HepG2 (cell line): ENCODE measurements around the gene MAP1LC3A.

Experiments
- DNMT3B ChIP-seq: conservative IDR thresholded peaks from 2 replicates; pipeline ENCODE4 v1.6.1; 2016; ENCODE audit warnings: missing biosample characterization, control low read depth
- MTA3 ChIP-seq: sonication (generic); formaldehyde crosslinking; IDR thresholded peaks from 2 replicates; pipeline ENCODE4 v1.4.0; 2020; ENCODE audit warnings: missing genetic modification reagents
- SIN3A ChIP-seq: IDR thresholded peaks from 2 replicates; pipeline ENCODE4 v1.6.1; 2011; ENCODE audit warnings: low read depth, mild to moderate bottlenecking, control low read depth, low read length, borderline replicate concordance
- ZBTB1 ChIP-seq: sonication (generic); formaldehyde crosslinking; IDR thresholded peaks from 2 replicates; pipeline ENCODE4 v1.4.0; 2020; ENCODE audit warnings: missing genetic modification reagents, borderline replicate concordance
- ZNF24 ChIP-seq: fragments of 450-650 bp; IDR thresholded peaks from 2 replicates; pipeline ENCODE4 v1.6.1; 2017; ENCODE audit warnings: antibody characterized with exemption, mild to moderate bottlenecking
- ZNF724P ChIP-seq: sonication (generic); formaldehyde crosslinking; IDR thresholded peaks from 2 replicates; pipeline ENCODE4 v1.8.0; 2022; ENCODE audit warnings: missing genetic modification reagents, borderline replicate concordance
- TF ChIP-seq, protein P1 (sequence below): sonication (generic); formaldehyde crosslinking; IDR thresholded peaks from 2 replicates; pipeline ENCODE4 v1.8.1; 2023; ENCODE audit warnings: missing genetic modification reagents, inconsistent platforms, borderline replicate concordance
- TF ChIP-seq, protein P2 (sequence below), 2 experiments: IDR thresholded peaks; 2 replicates each; pipeline ENCODE4 v1.6.1; 2011 to 2012; ENCODE audit warnings: low read length in 2 of 2, borderline replicate concordance in 1 of 2, low read depth in 1 of 2, mild to moderate bottlenecking in 1 of 2, moderate library complexity in 1 of 2

DNA sequence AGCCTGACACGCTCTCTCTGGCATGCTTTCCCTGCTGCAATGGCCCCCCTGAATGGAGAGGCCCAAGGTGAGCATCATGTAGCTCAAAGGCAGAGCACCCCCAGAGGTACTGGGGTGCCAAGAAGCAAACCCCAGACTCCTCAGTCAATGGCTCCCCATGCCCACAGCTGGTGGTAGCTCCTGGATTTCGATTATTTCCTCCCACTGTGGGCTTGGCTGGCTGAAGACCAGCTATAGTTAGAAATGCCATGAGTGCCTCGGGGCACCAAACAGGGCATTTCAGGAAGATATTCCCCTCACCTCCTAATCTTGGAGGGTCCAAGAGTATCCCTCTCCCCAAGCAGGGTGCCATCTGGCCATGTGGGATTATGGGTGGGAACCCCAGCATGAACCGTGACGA, 16.8 kb downstream of the MAP1LC3A start:
- TF ChIP-seq, protein P1, sequence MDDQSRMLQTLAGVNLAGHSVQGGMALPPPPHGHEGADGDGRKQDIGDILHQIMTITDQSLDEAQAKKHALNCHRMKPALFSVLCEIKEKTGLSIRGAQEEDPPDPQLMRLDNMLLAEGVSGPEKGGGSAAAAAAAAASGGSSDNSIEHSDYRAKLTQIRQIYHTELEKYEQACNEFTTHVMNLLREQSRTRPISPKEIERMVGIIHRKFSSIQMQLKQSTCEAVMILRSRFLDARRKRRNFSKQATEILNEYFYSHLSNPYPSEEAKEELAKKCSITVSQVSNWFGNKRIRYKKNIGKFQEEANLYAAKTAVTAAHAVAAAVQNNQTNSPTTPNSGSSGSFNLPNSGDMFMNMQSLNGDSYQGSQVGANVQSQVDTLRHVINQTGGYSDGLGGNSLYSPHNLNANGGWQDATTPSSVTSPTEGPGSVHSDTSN (CRISPR knock-in tag): no peak
- TF ChIP-seq, protein P2, sequence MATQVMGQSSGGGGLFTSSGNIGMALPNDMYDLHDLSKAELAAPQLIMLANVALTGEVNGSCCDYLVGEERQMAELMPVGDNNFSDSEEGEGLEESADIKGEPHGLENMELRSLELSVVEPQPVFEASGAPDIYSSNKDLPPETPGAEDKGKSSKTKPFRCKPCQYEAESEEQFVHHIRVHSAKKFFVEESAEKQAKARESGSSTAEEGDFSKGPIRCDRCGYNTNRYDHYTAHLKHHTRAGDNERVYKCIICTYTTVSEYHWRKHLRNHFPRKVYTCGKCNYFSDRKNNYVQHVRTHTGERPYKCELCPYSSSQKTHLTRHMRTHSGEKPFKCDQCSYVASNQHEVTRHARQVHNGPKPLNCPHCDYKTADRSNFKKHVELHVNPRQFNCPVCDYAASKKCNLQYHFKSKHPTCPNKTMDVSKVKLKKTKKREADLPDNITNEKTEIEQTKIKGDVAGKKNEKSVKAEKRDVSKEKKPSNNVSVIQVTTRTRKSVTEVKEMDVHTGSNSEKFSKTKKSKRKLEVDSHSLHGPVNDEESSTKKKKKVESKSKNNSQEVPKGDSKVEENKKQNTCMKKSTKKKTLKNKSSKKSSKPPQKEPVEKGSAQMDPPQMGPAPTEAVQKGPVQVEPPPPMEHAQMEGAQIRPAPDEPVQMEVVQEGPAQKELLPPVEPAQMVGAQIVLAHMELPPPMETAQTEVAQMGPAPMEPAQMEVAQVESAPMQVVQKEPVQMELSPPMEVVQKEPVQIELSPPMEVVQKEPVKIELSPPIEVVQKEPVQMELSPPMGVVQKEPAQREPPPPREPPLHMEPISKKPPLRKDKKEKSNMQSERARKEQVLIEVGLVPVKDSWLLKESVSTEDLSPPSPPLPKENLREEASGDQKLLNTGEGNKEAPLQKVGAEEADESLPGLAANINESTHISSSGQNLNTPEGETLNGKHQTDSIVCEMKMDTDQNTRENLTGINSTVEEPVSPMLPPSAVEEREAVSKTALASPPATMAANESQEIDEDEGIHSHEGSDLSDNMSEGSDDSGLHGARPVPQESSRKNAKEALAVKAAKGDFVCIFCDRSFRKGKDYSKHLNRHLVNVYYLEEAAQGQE (IDR thresholded peaks at IDR 0.05; ENCODE audit: borderline replicate concordance in 1 of 2, low read depth in 1 of 2, low read length in 2 of 2): no peak; a peak in 1 of 4 replicates
- no peak for TF ChIP-seq ZNF24
- no peak for TF ChIP-seq MTA3
- TF ChIP-seq SIN3A: no peak
- TF ChIP-seq ZBTB1 (CRISPR knock-in tag): no peak
- no peak for TF ChIP-seq ZNF724P (CRISPR knock-in tag)
- TF ChIP-seq DNMT3B (CRISPR knock-in tag): no peak
